ENCODE data around the gene AFF1. TPM values are rescaled to one million over a fixed set of nuclear protein-coding genes. Genes with fewer than 3 reads are reported as not detected.

Gene AFF1
- total and polyA plus RNA-seq, 2 of the 4 experiments (the other 2 are of a cell fraction): 7.0 to 9.6 TPM

DNA sequence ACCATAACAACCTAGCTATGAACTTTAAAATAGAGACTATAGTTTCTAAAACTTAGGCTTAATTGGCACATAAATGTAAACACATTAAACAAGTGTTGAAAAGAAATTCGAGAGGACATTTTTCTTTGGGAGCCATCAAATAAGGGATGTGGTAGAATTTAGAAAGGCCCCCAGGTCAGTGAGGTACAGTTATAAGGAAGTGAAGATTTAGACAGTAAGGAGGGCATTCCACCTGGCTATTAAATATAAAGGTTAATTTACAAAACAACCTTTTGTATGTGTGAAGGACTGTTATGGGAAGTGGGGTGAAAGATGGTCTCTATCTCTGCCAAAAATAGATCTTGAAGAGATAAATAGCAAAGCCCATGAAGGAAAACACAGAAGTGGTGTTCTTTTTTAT, 83.9 kb downstream of the AFF1 start:
- Histone ChIP-seq H3K4me3 (ENCODE audit: insufficient read depth, low read depth, low read length) (no peak overlapping the region), H3K27me3 (ENCODE audit: control insufficient read depth, insufficient read depth, low read length) (no peaks in the 10 kb centered on the region), H3K4me2 (ENCODE audit: low read depth, low read length) (no peak overlapping the region), H3K79me1 (ENCODE audit: low read depth in 1 of 2, low read length in 2 of 2) (peaks cover 17 to 54% of the 10 kb centered on the region in 2 experiments), H3K23ac (ENCODE audit: low read depth, low read length) (peak overlapping the region; percentile 10; the same call in 1 of the 2 replicates), H4K8ac (ENCODE audit: low read depth in 2 of 2, low read length in 2 of 2) (no peak overlapping the region; a peak in 2 of 4 replicates), H2BK120ac (ENCODE audit: low read depth, low read length) (no peak overlapping the region), H3K27ac (ENCODE audit: insufficient read depth, low read length) (no peak overlapping the region), H3K9ac (ENCODE audit: low read depth, low read length) (no peak overlapping the region), H2BK15ac (ENCODE audit: low read depth, low read length) (no peak overlapping the region), H4K91ac (ENCODE audit: insufficient read depth, low read depth, low read length) (no peak overlapping the region), H2BK5ac (ENCODE audit: low read depth, low read length, poor library complexity, severe bottlenecking) (no peak overlapping the region), H4K20me1 (ENCODE audit: insufficient read depth, low read length) (no peaks in the 10 kb centered on the region), H2AK5ac (ENCODE audit: low read depth, low read length) (no peak overlapping the region), H3K14ac (replicated peaks; ENCODE audit: low read depth, low read length) (no peak overlapping the region), H2AFZ (replicated peaks; ENCODE audit: low read length, poor library complexity) (no peak overlapping the region), H3K56ac (ENCODE audit: extremely low read depth, insufficient read depth, low read length) (no peak overlapping the region), H4K5ac (ENCODE audit: low read depth, low read length) (no peak overlapping the region), H3K9me1 (ENCODE audit: insufficient read depth, low read length) (peaks cover 5% of the 10 kb centered on the region), H3K4me1 (ENCODE audit: control insufficient read depth, insufficient read depth, low read length) (peaks cover 8% of the 10 kb centered on the region), H3K9me3 (ENCODE audit: control insufficient read depth, insufficient read depth, low read length) (no peaks in the 10 kb centered on the region), H3K36me3 (ENCODE audit: control insufficient read depth, insufficient read depth, low read length) (no peaks in the 10 kb centered on the region), H2AK9ac (replicated peaks; ENCODE audit: low read depth, low read length, poor library complexity) (no peak overlapping the region), H2BK20ac (ENCODE audit: low read depth, low read length) (no peak overlapping the region), H3K4ac (ENCODE audit: low read depth, low read length) (no peak overlapping the region), H3K18ac (ENCODE audit: low read depth, low read length) (no peak overlapping the region)
- no TSS peak for BruUV-seq (replicated peaks)
- intact Hi-C loops (cut with micrococcal nuclease) (no loop called here), dilution Hi-C loops (cut with HindIII; ENCODE audit: low sequenced_read_pairs, unreplicated experiment) (no loop called here), in situ Hi-C loops (cut with MboI; ENCODE audit: low sequenced_read_pairs) (no loop called here)
- no peak for TF ChIP-seq CHD1 (IDR thresholded peaks at IDR 0.05; ENCODE audit: low read depth, low read length)
- no peak for TF ChIP-seq CEBPB (IDR thresholded peaks at IDR 0.05; ENCODE audit: low read depth, low read length)
- ChIA-PET CTCF (interaction anchor here (0.5 kb wide), 1 partner anchor 305 kb away, joined by 3 read pairs; no protein-coding TSS in a partner anchor), POLR2A (ENCODE audit: unreplicated experiment) (no interaction called here)
- ATAC-seq (ENCODE audit: low read depth) (no peak), DNase-seq (no peak)
- WGBS, 2 experiments (ENCODE audit: extremely low coverage in 2 of 2, insufficient read length in 1 of 2): no CpG with 5 or more reads among the region's 1 CpG

All from IMR-90 (cell line).